WTC11 (cell line): ENCODE results near the gene SYNJ2. TPM values are rescaled to one million over a fixed set of nuclear protein-coding genes. Genes with fewer than 3 reads are reported as not detected.

Source experiments
- ATAC-seq: fragments of 200-7000 bp; cut with Tn5 transposase; 2 replicates; pipeline ENCODE4 v1.10.0; 2021; ENCODE audit warnings: mild to moderate bottlenecking, moderate library complexity
- CTCF ChIA-PET: fragments of 300-600 bp; sonication (Branson Sonifier 250); formaldehyde crosslinking; loops from one replicate; lab custom pipeline; 2021; ENCODE audit warnings: antibody characterized with exemption; lab: Charles Lee
- POLR2A ChIA-PET: fragments of 350-600 bp; sonication (Branson Sonifier 250); formaldehyde crosslinking; loops from one replicate; lab custom pipeline; 2021; ENCODE audit warnings: antibody characterized with exemption; lab: Charles Lee
- DNase-seq: peaks from one replicate; pipeline ENCODE4 v3.0.0; 2021; ENCODE audit warnings: low spot score
- H3K27ac Mint-ChIP-seq: 2 replicates; pipeline ENCODE4 v1.8.0; 2021; ENCODE audit warnings: mixed read lengths
- H3K27me3 Mint-ChIP-seq: 2 replicates; pipeline ENCODE4 v1.8.0; 2021; ENCODE audit warnings: low read depth, mild to moderate bottlenecking, moderate library complexity, mixed read lengths
- H3K36me3 Mint-ChIP-seq: 2 replicates; pipeline ENCODE4 v1.8.0; 2021; ENCODE audit warnings: mixed read lengths
- H3K4me1 Mint-ChIP-seq: 2 replicates; pipeline ENCODE4 v1.8.0; 2022; ENCODE audit warnings: mixed read lengths
- H3K4me3 Mint-ChIP-seq: 2 replicates; pipeline ENCODE4 v1.8.0; 2021; ENCODE audit warnings: mild to moderate bottlenecking, moderate library complexity, mixed read lengths
- H3K9me3 Mint-ChIP-seq: 2 replicates; pipeline ENCODE4 v1.8.0; 2021; ENCODE audit warnings: mixed read lengths
- CBFB ChIP-seq: sonication (generic); formaldehyde crosslinking; IDR thresholded peaks from 2 replicates; pipeline ENCODE4 v1.8.1; 2022; ENCODE audit warnings: mild to moderate bottlenecking, low read depth, missing genetic modification reagents
- CDX4 ChIP-seq: fragments of 250-450 bp; sonication (Bioruptor Pico); IDR thresholded peaks from 2 replicates; pipeline ENCODE4 v1.9.0; 2021; ENCODE audit warnings: moderate library complexity, mild to moderate bottlenecking, inconsistent platforms, borderline replicate concordance
- E2F1 ChIP-seq: sonication (generic); formaldehyde crosslinking; IDR thresholded peaks from 2 replicates; pipeline ENCODE4 v1.8.0; 2022; ENCODE audit warnings: mild to moderate bottlenecking, missing genetic modification reagents
- IRF1 ChIP-seq: sonication (generic); formaldehyde crosslinking; IDR thresholded peaks from 2 replicates; pipeline ENCODE4 v1.8.0; 2023; ENCODE audit warnings: missing genetic modification reagents
- IRF2 ChIP-seq: sonication (generic); formaldehyde crosslinking; IDR thresholded peaks from 2 replicates; pipeline ENCODE4 v1.8.0; 2022; ENCODE audit warnings: low read depth, missing genetic modification reagents, borderline replicate concordance
- NR1H2 ChIP-seq: sonication (generic); formaldehyde crosslinking; IDR thresholded peaks from 2 replicates; pipeline ENCODE4 v1.9.0; 2021; ENCODE audit warnings: mild to moderate bottlenecking, moderate library complexity, missing genetic modification reagents
- ZBTB43 ChIP-seq: sonication (generic); formaldehyde crosslinking; IDR thresholded peaks from 2 replicates; pipeline ENCODE4 v1.8.1; 2023; ENCODE audit warnings: mild to moderate bottlenecking, missing genetic modification reagents
- ZMAT4 ChIP-seq: fragments of 250-450 bp; sonication (Bioruptor Pico); IDR thresholded peaks from 2 replicates; pipeline ENCODE4 v1.9.0; 2021; ENCODE audit warnings: mild to moderate bottlenecking
- ZNF263 ChIP-seq: sonication (generic); formaldehyde crosslinking; IDR thresholded peaks from 2 replicates; pipeline ENCODE4 v1.8.1; 2022; ENCODE audit warnings: low read depth, mild to moderate bottlenecking, moderate library complexity, missing genetic modification reagents
- ZNF416 ChIP-seq: fragments of 250-450 bp; sonication (Bioruptor Pico); IDR thresholded peaks from 2 replicates; pipeline ENCODE4 v1.9.0; 2021; ENCODE audit warnings: mild to moderate bottlenecking, inconsistent platforms
- ZNF425 ChIP-seq: fragments of 250-450 bp; sonication (Bioruptor Pico); conservative IDR thresholded peaks from 2 replicates; pipeline ENCODE4 v1.9.0; 2021; ENCODE audit warnings: mild to moderate bottlenecking
- ZNF671 ChIP-seq: fragments of 250-450 bp; sonication (Bioruptor Pico); IDR thresholded peaks from 2 replicates; pipeline ENCODE4 v1.8.0; 2021; ENCODE audit warnings: mild to moderate bottlenecking
- total RNA-seq: library from RNA; stranded (reverse); gene quantifications from 3 replicates; pipeline ENCODE4 v1.2.3, GENCODE V29; 2021

SYNJ2 gene
- total RNA-seq, 1 experiment from 2014 or later: 15.3 TPM

GRCh38 chr6:157961153-157961831, 20.4 kb upstream of the SYNJ2 start:
- Mint-ChIP-seq H3K4me3 (no peak overlapping the region), H3K4me1 (peaks cover 20% of the 10 kb centered on the region), H3K27ac (0 out of 2 replicates have a peak overlapping the region, but pooled peaks have one; percentile 38), H3K36me3 (peaks cover 29% of the 10 kb centered on the region), H3K9me3 (peaks cover 30% of the 10 kb centered on the region), H3K27me3 (peaks cover 2% of the 10 kb centered on the region; the same call in 1 of the 2 replicates)
- DNase-seq (no peak), ATAC-seq (no peak)
- CTCF ChIA-PET: no interaction called here
- TF ChIP-seq ZBTB43 (CRISPR knock-in tag) (no peak), ZNF425 (CRISPR knock-in tag) (no peak), ZNF671 (no peak), IRF1 (no peak), ZMAT4 (CRISPR knock-in tag) (no peak), ZNF416 (CRISPR knock-in tag) (no peak)
- POLR2A ChIA-PET: no interaction called here

GRCh38 chr6:157961832-157962575, 19.7 kb upstream of the SYNJ2 start:
- Mint-ChIP-seq H3K4me1 (peaks cover 27% of the 10 kb centered on the region), H3K27me3 (peaks cover 2% of the 10 kb centered on the region; the same call in 1 of the 2 replicates), H3K36me3 (peaks cover 29% of the 10 kb centered on the region), H3K27ac (peak overlapping the region; percentile 36; the same call in 1 of the 2 replicates)
- DNase-seq: no peak
- POLR2A ChIA-PET: no interaction called here
- CTCF ChIA-PET: interaction anchor here (0.6 to 0.8 kb wide), 2 partner anchors 10 to 739 kb away, joined by 3 read pairs; no protein-coding TSS in a partner anchor
- no peak for TF ChIP-seq IRF2 (CRISPR knock-in tag)
- TF ChIP-seq CDX4: no peak
- TF ChIP-seq, all 79 proteins: peak for 0
- Mint-ChIP-seq H3K4me3 (no peak overlapping the region), H3K9me3 (peaks cover 30% of the 10 kb centered on the region)
- no peak; the same call in 1 of the 2 replicates for ATAC-seq

GRCh38 chr6:157962601-157963302, 18.9 kb upstream of the SYNJ2 start:
- CTCF ChIA-PET: interaction anchor here (0.6 to 1.0 kb wide), 3 partner anchors 11 to 740 kb away, joined by 3 read pairs; no protein-coding TSS in a partner anchor
- Mint-ChIP-seq H3K36me3 (peaks cover 27% of the 10 kb centered on the region), H3K9me3 (peaks cover 27% of the 10 kb centered on the region), H3K4me3 (no peak overlapping the region), H3K27ac (no peak overlapping the region), H3K4me1 (peaks cover 30% of the 10 kb centered on the region), H3K27me3 (peaks cover 2% of the 10 kb centered on the region; the same call in 1 of the 2 replicates)
- no peak for ATAC-seq
- no peak for DNase-seq
- POLR2A ChIA-PET: no interaction called here
- TF ChIP-seq ZNF425 (CRISPR knock-in tag) (no peak), E2F1 (CRISPR knock-in tag) (no peak), ZNF263 (CRISPR knock-in tag) (no peak), IRF1 (no peak), NR1H2 (CRISPR knock-in tag) (no peak), CBFB (no peak)
